Lower leg skin (tissue), 4 donors: ENCODE measurements around the gene BABAM2. TPM values are rescaled to one million over a fixed set of nuclear protein-coding genes. Genes with fewer than 3 reads are reported as not detected.

Experiments
- DNase-seq, 2 donors: peaks; one replicate each; pipeline ENCODE4 v3.0.0-alpha.2; 2019; ENCODE audit warnings: low spot score in 2 of 2
- H3K4me3 ChIP-seq: fragments of 200-600 bp; sonication (generic); 2 replicates; pipeline ENCODE4 v1.5.1; 2017; ENCODE audit warnings: mild to moderate bottlenecking, low read depth; ENCODE audit not compliant: poor library complexity, severe bottlenecking
- POLR2A ChIP-seq, 2 donors: fragments of 450-650 bp; IDR thresholded peaks; one replicate each; pipeline ENCODE4 v1.6.1; 2016 to 2017; ENCODE audit warnings: antibody characterized with exemption in 2 of 2, mild to moderate bottlenecking in 1 of 2, moderate library complexity in 1 of 2
- WGBS, 2 donors: methylation state at CpG; one replicate each; pipeline ENCODE4 v1.1.5; 2018; 5-methylcytosine and 5-hydroxymethylcytosine counted together
- intact Hi-C: fragments of 100-400 bp; cut with DNase I; formaldehyde crosslinking; loops from one replicate; pipeline ENCODE4 v1.15.0; 2023; ENCODE audit warnings: low total_unique reads
- total RNA-seq, 4 donors: library from RNA; depleted of rRNA; stranded (reverse); fragments of >200 nt; gene quantifications; one replicate each; pipeline ENCODE4 v1.1.0, GENCODE V29; 2016
- TF ChIP-seq, protein P1 (sequence below), 3 donors: fragments of 450-650 bp; IDR thresholded peaks; one replicate each; pipeline ENCODE4 v1.5.1; 2016; ENCODE audit warnings: antibody characterized with exemption in 3 of 3, mild to moderate bottlenecking in 3 of 3, moderate library complexity in 2 of 3

BABAM2 gene
- total RNA-seq, 4 donors from 2014 or later, result 18.4 to 28.5 (median 23.9) TPM

DNA sequence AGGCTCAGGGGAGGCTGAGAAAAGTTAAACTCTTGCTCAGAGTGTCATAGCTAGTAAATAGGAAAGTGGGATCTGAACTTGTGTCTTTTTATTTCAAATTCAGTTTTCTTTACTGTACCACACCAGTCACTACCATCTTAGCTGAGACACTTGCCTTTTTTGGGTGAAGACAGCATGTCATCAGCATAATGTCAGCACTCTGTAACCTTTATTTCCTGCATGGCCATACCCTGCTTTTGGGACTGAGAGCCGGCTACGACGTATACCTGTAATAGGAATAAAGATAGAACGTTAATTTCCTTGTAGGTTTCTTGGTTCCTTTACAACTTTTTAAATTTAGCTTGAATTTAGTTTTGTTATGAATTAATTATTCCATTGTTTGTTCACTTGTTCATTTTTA, 202.8 kb downstream of the BABAM2 start:
- H3K4me3 ChIP-seq, result no peak overlapping the region
- intact Hi-C loops, result no loop called here

DNA sequence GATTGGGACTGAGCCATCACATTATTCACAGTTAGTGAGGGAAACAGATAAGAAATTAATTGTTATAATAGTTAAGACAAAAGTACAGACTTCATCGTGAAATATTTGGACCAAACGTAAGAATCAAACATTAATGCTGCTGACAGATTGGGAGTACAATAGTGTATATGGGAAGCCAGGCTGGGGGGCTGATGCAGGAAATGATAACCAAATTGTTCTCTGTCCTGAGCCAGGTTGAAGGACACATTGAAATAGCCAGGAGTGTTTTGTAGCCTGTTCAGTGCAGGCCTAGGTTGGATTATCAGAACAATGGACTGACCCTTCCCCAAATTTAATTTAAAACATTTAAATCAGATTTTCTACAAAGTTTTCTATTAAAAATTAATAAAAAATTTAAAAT, 203.2 kb downstream of the BABAM2 start:
- WGBS, 2 donors, result 81 to 87% methylated on average over 2 of the region's 2 CpGs
- no peak overlapping the region for H3K4me3 ChIP-seq
- intact Hi-C loops, result no loop called here
- DNase-seq, result no peak
- TF ChIP-seq POLR2A (IDR thresholded peaks at IDR 0.05), result no peak
- TF ChIP-seq, protein P1, sequence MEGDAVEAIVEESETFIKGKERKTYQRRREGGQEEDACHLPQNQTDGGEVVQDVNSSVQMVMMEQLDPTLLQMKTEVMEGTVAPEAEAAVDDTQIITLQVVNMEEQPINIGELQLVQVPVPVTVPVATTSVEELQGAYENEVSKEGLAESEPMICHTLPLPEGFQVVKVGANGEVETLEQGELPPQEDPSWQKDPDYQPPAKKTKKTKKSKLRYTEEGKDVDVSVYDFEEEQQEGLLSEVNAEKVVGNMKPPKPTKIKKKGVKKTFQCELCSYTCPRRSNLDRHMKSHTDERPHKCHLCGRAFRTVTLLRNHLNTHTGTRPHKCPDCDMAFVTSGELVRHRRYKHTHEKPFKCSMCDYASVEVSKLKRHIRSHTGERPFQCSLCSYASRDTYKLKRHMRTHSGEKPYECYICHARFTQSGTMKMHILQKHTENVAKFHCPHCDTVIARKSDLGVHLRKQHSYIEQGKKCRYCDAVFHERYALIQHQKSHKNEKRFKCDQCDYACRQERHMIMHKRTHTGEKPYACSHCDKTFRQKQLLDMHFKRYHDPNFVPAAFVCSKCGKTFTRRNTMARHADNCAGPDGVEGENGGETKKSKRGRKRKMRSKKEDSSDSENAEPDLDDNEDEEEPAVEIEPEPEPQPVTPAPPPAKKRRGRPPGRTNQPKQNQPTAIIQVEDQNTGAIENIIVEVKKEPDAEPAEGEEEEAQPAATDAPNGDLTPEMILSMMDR (IDR thresholded peaks at IDR 0.05), result no peak

More for the DNA sequence above, 202.8 kb downstream of the BABAM2 start:
- 82 to 85% methylated on average over 4 of the region's 4 CpGs for WGBS, 2 donors
- DNase-seq, result no peak
- TF ChIP-seq, protein P1 (IDR thresholded peaks at IDR 0.05), result no peak
- no peak for TF ChIP-seq POLR2A (IDR thresholded peaks at IDR 0.05)

GRCh38 chr2:28094739-28095138, 204.2 kb downstream of the BABAM2 start:
- intact Hi-C loops, result no loop called here
- DNase-seq, result no peak
- WGBS, 2 donors, result 81% methylated on average over 3 of the region's 3 CpGs
- TF ChIP-seq, protein P1 (IDR thresholded peaks at IDR 0.05), result no peak
- TF ChIP-seq POLR2A (IDR thresholded peaks at IDR 0.05), result no peak
- H3K4me3 ChIP-seq, result no peak overlapping the region

DNA sequence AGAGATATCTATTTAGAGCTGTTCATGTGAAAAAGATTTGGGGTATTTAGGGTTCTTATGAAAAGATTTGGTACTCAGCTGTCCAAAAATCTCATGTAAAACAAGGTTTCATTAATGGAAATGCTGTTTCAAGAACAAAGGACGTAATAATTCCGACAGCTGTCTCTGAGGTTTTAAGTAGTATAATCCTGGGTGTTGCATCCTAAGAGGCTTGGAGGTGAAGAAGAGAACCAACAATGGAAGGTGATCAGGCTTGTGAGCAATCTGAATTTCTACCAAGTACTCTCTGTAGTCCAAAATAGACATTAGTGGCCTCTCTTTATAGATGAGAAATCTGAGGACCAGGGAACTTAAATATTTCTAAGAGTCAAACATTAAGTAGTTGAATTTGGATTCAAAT, 205.1 kb downstream of the BABAM2 start:
- no peak for DNase-seq
- H3K4me3 ChIP-seq, result no peak overlapping the region
- WGBS, 2 donors, result 93% methylated on average over 2 of the region's 2 CpGs
- TF ChIP-seq, protein P1 (IDR thresholded peaks at IDR 0.05), result no peak
- no peak for TF ChIP-seq POLR2A (IDR thresholded peaks at IDR 0.05)
- intact Hi-C loops, result no loop called here

GRCh38 chr2:28096421-28096820, 205.9 kb downstream of the BABAM2 start:
- no peak for DNase-seq
- 80 to 91% methylated on average over 2 of the region's 2 CpGs for WGBS, 2 donors
- TF ChIP-seq, protein P1 (IDR thresholded peaks at IDR 0.05), result no peak
- no peak for TF ChIP-seq POLR2A (IDR thresholded peaks at IDR 0.05)
- H3K4me3 ChIP-seq, result no peak overlapping the region
- intact Hi-C loops, result no loop called here

DNA sequence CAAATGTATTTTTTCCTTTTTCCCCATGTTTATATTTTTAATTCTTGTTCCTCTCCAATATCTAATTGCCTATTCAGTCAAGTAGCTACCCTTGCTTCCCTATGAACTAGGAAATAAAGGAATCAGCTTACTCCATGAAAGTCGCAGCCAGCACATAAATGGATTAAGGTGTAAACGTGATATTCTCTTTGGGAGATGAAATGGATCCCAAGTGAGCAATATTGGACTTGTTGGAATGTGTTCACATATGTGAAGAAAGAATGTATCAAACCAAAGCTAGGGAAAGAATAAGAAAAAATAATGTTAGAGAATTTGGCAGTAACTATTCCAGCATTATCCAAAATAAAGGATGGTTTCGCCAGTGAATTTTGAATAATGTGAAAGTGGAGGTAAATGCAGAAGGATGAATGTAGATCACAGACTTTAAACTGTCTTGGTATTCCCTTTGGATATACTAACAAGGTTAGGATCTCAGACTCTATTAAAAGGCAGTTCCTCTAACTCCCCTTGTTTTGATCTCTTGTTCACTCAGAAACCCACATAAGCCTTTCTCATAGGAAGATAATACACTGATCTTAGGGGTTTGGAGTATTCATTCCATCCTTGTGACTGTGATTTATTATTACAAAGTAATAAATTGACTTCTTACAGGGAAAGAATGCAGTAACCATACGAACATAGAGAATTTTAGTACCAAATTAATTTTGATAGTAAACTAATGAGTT, 208.1 kb downstream of the BABAM2 start:
- intact Hi-C loops, result no loop called here

More for the DNA sequence above, 208.1 kb downstream of the BABAM2 start:
- no peak overlapping the region for H3K4me3 ChIP-seq
- no peak for TF ChIP-seq POLR2A (IDR thresholded peaks at IDR 0.05)
- TF ChIP-seq, protein P1 (IDR thresholded peaks at IDR 0.05), result no peak
- WGBS, 2 donors, result 84 to 87% methylated on average over 4 of the region's 4 CpGs
- DNase-seq, result no peak
